Adrenal gland (tissue), 12 donors: ENCODE results near the gene SDK1. TPM values are rescaled to one million over a fixed set of nuclear protein-coding genes. Genes with fewer than 3 reads are reported as not detected.

Experiments used
- DNase-seq, 7 donors: peaks; one replicate each; pipeline ENCODE4 v3.0.0-alpha.2; 2019 to 2020
- H3K27ac ChIP-seq, 5 donors: fragments of 200-600 bp; sonication (generic) in 4 of 5; 1 replicate in 3 of 5; 2 replicates in 2 of 5; pipeline versions ENCODE4 v1.5.1 to v1.8.0; 2016 to 2020; ENCODE audit warnings: mild to moderate bottlenecking in 1 of 5
- H3K27me3 ChIP-seq: fragments of 200-600 bp; 2 replicates; pipeline ENCODE4 v1.8.0; 2021
- H3K36me3 ChIP-seq, 2 donors: fragments of 200-600 bp; replicated peaks in 1 of 2; 1 replicate in 1 of 2; 2 replicates in 1 of 2; pipeline versions ENCODE4 v1.5.1 to v1.8.0; 2018 to 2022
- H3K4me1 ChIP-seq, 2 donors: fragments of 200-600 bp; replicated peaks in 1 of 2; 1 replicate in 1 of 2; 2 replicates in 1 of 2; pipeline versions ENCODE4 v1.5.1 to v1.8.0; 2018 to 2021
- H3K4me3 ChIP-seq, 4 donors: fragments of 200-600 bp; sonication (generic) in 3 of 4; one replicate each; pipeline ENCODE4 v1.5.1; 2016 to 2018
- H3K9me3 ChIP-seq, 3 donors: fragments of 200-600 bp; sonication (generic) in 1 of 3; replicated peaks in 1 of 3; 1 replicate in 2 of 3; 2 replicates in 1 of 3; pipeline versions ENCODE4 v1.5.1 to v1.8.0; 2016 to 2021
- CTCF ChIP-seq, 6 experiments: fragments of 450-650 bp in 4 of 6; fragments of 200-600 bp in 2 of 6; sonication (generic) in 1 of 6; IDR thresholded peaks; 1 replicate in 5 of 6; 2 replicates in 1 of 6; pipeline versions ENCODE4 v1.5.1 to v1.8.0; 2016 to 2021; ENCODE audit warnings: antibody characterized with exemption in 6 of 6, mild to moderate bottlenecking in 2 of 6, moderate library complexity in 1 of 6
- POLR2A ChIP-seq, 2 donors: fragments of 450-650 bp; IDR thresholded peaks; one replicate each; pipeline ENCODE4 v1.6.1; 2017; ENCODE audit warnings: antibody characterized with exemption in 2 of 2, mild to moderate bottlenecking in 2 of 2, moderate library complexity in 1 of 2
- WGBS, 4 donors: extraction: QIAGEN DNeasy Blood & Tissue Kit in 2 of 4; methylation state at CpG; one replicate each; pipeline versions ENCODE4 v1.1.5 to v1.1.7; 2013 to 2017; 5-methylcytosine and 5-hydroxymethylcytosine counted together
- intact Hi-C, 2 donors: fragments of 100-400 bp; cut with DNase I; formaldehyde crosslinking; loops; one replicate each; pipeline versions ENCODE4 v1.14.1 to v1.15.0; 2022 to 2023
- polyA plus RNA-seq, 3 donors: library from polyadenylated mRNA; stranded (reverse); fragments of 200-250 nt in 2 of 3; fragments of 350-450 nt in 1 of 3; fragmentation: Illumina TruSeq in 1 of 3; extraction: RNeasy Lipid Tissue Mini Kit (QIAGEN cat#74804) in 1 of 3; gene quantifications; one replicate each; pipeline ENCODE4 v1.2.3, GENCODE V29; 2013 to 2014
- total RNA-seq, 9 donors: library from RNA; depleted of rRNA in 4 of 9; stranded (reverse); fragments of >200 nt in 4 of 9; fragments of 120-200 nt in 1 of 9; fragmentation: NEBNext Ultra II Directional in 1 of 9; extraction: Animal tissue kit (Norgen Biotek cat#: 25700) in 1 of 9; gene quantifications; one replicate each; pipeline versions ENCODE4 v1.1.0 to v1.2.4, GENCODE V29; 2013 to 2023
- donor health status: healthy with polysubstance abuse.
- donor health status: Bipolar disorder and iron deficiency.
- donor health status: DM: yes; HTN: yes; CAD: no.
- donor health status: DM: no; HTN: no; CAD: no.
- donor health status: DM: no; HTN: no; CAD: no.
- donor health status: DM: yes; HTN: yes; CAD: no.

The SDK1 gene
- total and polyA plus RNA-seq, 12 donors = 0.50 to 3.6 (median 1.5) TPM

DNA sequence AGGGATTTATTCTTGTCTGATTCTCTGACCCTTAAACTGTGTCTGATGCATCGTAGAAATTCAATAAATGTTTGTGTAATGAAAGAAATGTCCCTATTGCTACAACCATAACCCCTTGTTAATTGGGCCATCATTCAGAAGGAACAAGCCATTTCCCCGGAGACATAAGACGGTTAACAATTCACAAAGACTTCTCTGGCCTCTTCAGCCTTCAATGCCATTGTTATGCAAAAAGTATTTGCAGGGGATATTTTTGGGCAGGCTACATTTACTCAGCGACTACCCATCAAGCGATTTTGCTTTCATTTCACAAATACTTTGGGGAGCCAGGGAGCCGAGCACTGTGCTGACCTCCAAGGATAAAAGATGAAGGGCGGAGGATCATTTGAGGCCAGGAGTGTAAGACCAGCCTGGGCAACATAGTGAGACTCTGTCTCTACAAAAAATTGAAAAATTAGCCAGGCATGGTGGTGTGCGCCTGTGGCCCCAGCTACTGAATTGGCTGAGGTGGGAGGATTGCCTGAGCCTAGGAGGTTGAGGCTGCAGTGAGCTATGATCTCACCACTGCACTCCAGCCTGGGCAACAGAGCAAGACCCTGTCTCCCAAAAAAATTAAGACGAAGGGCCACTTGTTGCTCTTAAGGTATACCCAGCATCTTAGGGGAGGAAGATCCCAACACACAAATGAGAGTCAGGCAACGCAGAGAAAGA, 20.0 kb upstream of the SDK1 start:
- no peak for DNase-seq

GRCh38 chr7:3282457-3282856, 18.6 kb upstream of the SDK1 start:
- DNase-seq = peak in 4 of 7 donors; percentile 26 to 71 (median 34)
- H3K4me3 ChIP-seq = no peak overlapping the region
- intact Hi-C loops = no loop called here
- TF ChIP-seq POLR2A (IDR thresholded peaks at IDR 0.05) (no peak), CTCF (IDR thresholded peaks at IDR 0.05) (no peak)
- H3K36me3 ChIP-seq = no peaks in the 10 kb centered on the region
- no peaks in the 10 kb centered on the region for H3K9me3 ChIP-seq
- 59 to 73% (median 60%) methylated on average over 7 of the region's 7 CpGs for WGBS, 4 donors
- no peaks in the 10 kb centered on the region for H3K4me1 ChIP-seq
- peak overlapping the region in 1 of 5 donors; percentile 22 for H3K27ac ChIP-seq
- H3K27me3 ChIP-seq = no peaks in the 10 kb centered on the region

More for the DNA sequence above, 20.0 kb upstream of the SDK1 start:
- no peaks in the 10 kb centered on the region for H3K36me3 ChIP-seq
- 69 to 80% (median 77%) methylated on average over 10 of the region's 10 CpGs for WGBS, 4 donors
- TF ChIP-seq CTCF (IDR thresholded peaks at IDR 0.05) (no peak), POLR2A (IDR thresholded peaks at IDR 0.05) (no peak)
- intact Hi-C loops = no loop called here
- peak overlapping the region in 1 of 5 donors; percentile 22 for H3K27ac ChIP-seq
- H3K4me1 ChIP-seq = no peaks in the 10 kb centered on the region
- no peak overlapping the region for H3K4me3 ChIP-seq
- no peaks in the 10 kb centered on the region for H3K27me3 ChIP-seq
- no peaks in the 10 kb centered on the region for H3K9me3 ChIP-seq

GRCh38 chr7:3283130-3283704, 17.8 kb upstream of the SDK1 start:
- Histone ChIP-seq H3K36me3 (no peaks in the 10 kb centered on the region), H3K4me1 (no peaks in the 10 kb centered on the region), H3K9me3 (no peaks in the 10 kb centered on the region), H3K27me3 (no peaks in the 10 kb centered on the region), H3K27ac (peak overlapping the region in 1 of 5 donors; percentile 49), H3K4me3 (no peak overlapping the region)
- intact Hi-C loops = no loop called here
- no peak for DNase-seq
- WGBS, 4 donors = 66 to 74% (median 70%) methylated on average over 5 of the region's 5 CpGs
- TF ChIP-seq POLR2A (IDR thresholded peaks at IDR 0.05) (no peak), CTCF (IDR thresholded peaks at IDR 0.05) (no peak)

GRCh38 chr7:3285652-3286051, 15.4 kb upstream of the SDK1 start:
- intact Hi-C loops = no loop called here
- H3K27me3 ChIP-seq = no peaks in the 10 kb centered on the region
- no peak overlapping the region for H3K4me3 ChIP-seq
- no peak overlapping the region for H3K27ac ChIP-seq
- no peak for DNase-seq
- H3K9me3 ChIP-seq = no peaks in the 10 kb centered on the region
- no peaks in the 10 kb centered on the region for H3K36me3 ChIP-seq
- WGBS, 4 donors = 82 to 94% (median 86%) methylated on average over 8 to 10 of the region's 10 CpGs
- H3K4me1 ChIP-seq = no peaks in the 10 kb centered on the region
- TF ChIP-seq CTCF (IDR thresholded peaks at IDR 0.05) = no peak
- TF ChIP-seq POLR2A (IDR thresholded peaks at IDR 0.05) = no peak
